Measurements from ENCODE around the gene TSNAXIP1. TPM values are rescaled to one million over a fixed set of nuclear protein-coding genes. Genes with fewer than 3 reads are reported as not detected.

The TSNAXIP1 gene
- total and polyA plus RNA-seq, 8 donors: 0.25 to 11.1 (median 1.0) TPM

- H3K36me3 ChIP-seq: no peaks in the 10 kb centered on the region
- no peaks in the 10 kb centered on the region for H3K9me3 ChIP-seq
- FAIRE-seq: no peak
These were observed 39.8 kb downstream of the TSNAXIP1 start, which contains the start of gene NUTF2 for GRCh38 chr16:67846320-67847063. NUTF2 (plus strand) TSS chr16:67846933; CDS start chr16:67865131, 18,198 bp downstream.

DNA sequence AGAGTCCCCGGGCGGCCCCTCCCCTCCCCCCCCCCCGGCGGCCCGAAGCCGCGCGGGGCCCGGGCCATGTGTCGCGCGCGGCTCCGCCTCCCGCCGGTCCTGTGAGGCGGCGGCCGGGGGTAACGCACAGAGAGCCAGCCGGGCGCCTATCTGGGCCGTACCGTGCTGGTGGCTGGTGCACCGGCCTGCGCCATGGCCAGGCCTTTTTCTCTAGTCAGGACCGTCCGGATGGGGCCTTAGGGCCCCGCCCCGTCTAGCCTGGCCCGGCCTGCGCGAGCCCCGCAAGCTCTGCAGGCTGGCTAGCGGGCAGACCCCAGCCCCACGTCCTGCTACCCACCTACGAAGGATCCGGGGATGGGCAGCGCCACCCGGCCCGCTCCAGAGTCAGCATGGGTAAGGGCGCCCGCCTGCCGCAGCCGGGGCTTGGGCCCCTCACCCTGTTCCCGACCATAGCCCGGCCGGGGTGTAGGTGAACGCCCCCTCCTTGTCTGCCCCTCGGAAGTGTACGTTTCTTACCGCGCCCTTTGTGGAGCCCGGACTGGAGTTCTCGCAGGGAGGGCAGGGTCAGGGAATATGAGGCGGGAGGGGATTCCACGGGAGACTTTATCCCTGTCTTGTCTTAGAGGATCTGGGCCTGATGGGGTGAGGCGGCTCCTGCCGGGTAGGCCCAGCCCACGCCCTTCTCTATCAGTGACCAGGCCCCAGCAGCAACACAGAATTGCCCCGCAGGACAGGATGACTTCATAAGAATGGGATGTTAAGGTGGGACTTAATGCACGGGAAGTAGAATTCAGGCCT lies 40.6 kb downstream of the TSNAXIP1 start, which contains the start of gene CENPT:
Gene CENPT, minus strand, starts transcription at position 630 of the 798 bp plus-strand sequence. CDS start 13,834 bp downstream, outside the sequence.
- intact Hi-C loops (cut with DNase I): no loop called here
- no peaks in the 10 kb centered on the region for H3K9me3 ChIP-seq
- FAIRE-seq (no peak), DNase-seq (peak in 5 of 6 donors; percentile 29 to 88 (median 57)), ATAC-seq (peak; percentile 54 to 72 (median 62))
- TF ChIP-seq, protein P1, sequence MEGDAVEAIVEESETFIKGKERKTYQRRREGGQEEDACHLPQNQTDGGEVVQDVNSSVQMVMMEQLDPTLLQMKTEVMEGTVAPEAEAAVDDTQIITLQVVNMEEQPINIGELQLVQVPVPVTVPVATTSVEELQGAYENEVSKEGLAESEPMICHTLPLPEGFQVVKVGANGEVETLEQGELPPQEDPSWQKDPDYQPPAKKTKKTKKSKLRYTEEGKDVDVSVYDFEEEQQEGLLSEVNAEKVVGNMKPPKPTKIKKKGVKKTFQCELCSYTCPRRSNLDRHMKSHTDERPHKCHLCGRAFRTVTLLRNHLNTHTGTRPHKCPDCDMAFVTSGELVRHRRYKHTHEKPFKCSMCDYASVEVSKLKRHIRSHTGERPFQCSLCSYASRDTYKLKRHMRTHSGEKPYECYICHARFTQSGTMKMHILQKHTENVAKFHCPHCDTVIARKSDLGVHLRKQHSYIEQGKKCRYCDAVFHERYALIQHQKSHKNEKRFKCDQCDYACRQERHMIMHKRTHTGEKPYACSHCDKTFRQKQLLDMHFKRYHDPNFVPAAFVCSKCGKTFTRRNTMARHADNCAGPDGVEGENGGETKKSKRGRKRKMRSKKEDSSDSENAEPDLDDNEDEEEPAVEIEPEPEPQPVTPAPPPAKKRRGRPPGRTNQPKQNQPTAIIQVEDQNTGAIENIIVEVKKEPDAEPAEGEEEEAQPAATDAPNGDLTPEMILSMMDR (IDR thresholded peaks at IDR 0.05): no peak
- H3K4me3 ChIP-seq: peak within 1 kb of the TSS; percentile 73 to 100 (median 88)
- peak within 1 kb of the TSS; percentile 92 to 97 (median 92) for H3K27ac ChIP-seq
- H3K4me1 ChIP-seq: peaks cover 14 to 32% (median 19%) of the 10 kb centered on the region in 3 donors
- WGBS, 2 donors: 1% methylated on average over 39 to 62 of the region's 62 CpGs
- H3K27me3 ChIP-seq: no peaks in the 10 kb centered on the region
- H3K36me3 ChIP-seq: no peaks in the 10 kb centered on the region

More at GRCh38 chr16:67846320-67847063, 39.8 kb downstream of the TSNAXIP1 start, which contains the start of gene NUTF2:
- TF ChIP-seq, protein P1 (IDR thresholded peaks at IDR 0.05): no peak
- no peaks in the 10 kb centered on the region for H3K27me3 ChIP-seq
- H3K4me1 ChIP-seq: peaks cover 14 to 33% (median 19%) of the 10 kb centered on the region in 3 donors
- intact Hi-C loops (cut with DNase I): no loop called here
- DNase-seq (peak; percentile 95 to 98 (median 96)), ATAC-seq (peak; percentile 82 to 88 (median 84))
- H3K4me3 ChIP-seq: peak within 1 kb of the TSS; percentile 73 to 100 (median 88)
- peak within 1 kb of the TSS; percentile 92 to 97 (median 92) for H3K27ac ChIP-seq
- 0 to 1% methylated on average over 43 to 57 of the region's 57 CpGs for WGBS, 2 donors

DNA sequence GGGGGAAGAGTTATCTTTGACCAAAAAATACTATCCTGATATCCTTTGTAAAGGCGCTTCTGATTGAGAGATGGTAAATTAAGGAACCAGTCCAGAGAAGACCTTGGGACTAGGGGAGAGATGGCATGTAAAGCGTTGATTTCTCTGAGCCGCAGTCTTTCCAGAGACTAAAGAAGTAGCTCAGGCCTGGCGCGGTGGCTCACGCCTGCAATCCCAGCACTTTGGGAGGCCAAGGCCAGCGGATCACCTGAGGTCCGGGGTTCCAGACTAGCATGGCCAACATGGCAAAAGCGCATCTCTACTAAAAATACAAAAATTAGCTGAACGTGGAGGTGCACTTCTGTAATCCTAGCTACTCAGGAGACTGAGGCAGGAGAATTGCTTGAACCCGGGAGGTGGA lies 41.4 kb downstream of the TSNAXIP1 start:
- WGBS, 2 donors: 78 to 85% methylated on average over 11 of the region's 11 CpGs
- Histone ChIP-seq H3K27me3 (no peaks in the 10 kb centered on the region), H3K4me3 (peak overlapping the region; percentile 73 to 100 (median 88)), H3K27ac (peak overlapping the region in 1 of 4 donors; percentile 97), H3K9me3 (no peaks in the 10 kb centered on the region), H3K36me3 (no peaks in the 10 kb centered on the region), H3K4me1 (peaks cover 14 to 32% (median 19%) of the 10 kb centered on the region in 3 donors)
- no peak for FAIRE-seq
- DNase-seq: no peak
- ATAC-seq: no peak
- TF ChIP-seq, protein P1 (IDR thresholded peaks at IDR 0.05): no peak
- intact Hi-C loops (cut with DNase I): no loop called here

- no peak for FAIRE-seq
These were observed 47.0 kb downstream of the TSNAXIP1 start for GRCh38 chr16:67853670-67854069.

More at GRCh38 chr16:67853670-67854069, 47.0 kb downstream of the TSNAXIP1 start:
- Histone ChIP-seq H3K36me3 (no peaks in the 10 kb centered on the region), H3K27me3 (no peaks in the 10 kb centered on the region), H3K27ac (no peak overlapping the region), H3K4me1 (peaks cover 29 to 36% (median 32%) of the 10 kb centered on the region in 3 donors), H3K9me3 (no peaks in the 10 kb centered on the region), H3K4me3 (no peak overlapping the region)
- TF ChIP-seq, protein P1 (IDR thresholded peaks at IDR 0.05): no peak
- intact Hi-C loops (cut with DNase I): no loop called here
- DNase-seq (no peak), ATAC-seq (no peak)
- 95 to 96% methylated on average over 3 of the region's 3 CpGs for WGBS, 2 donors
